RPMI8226 (cell line): ENCODE measurements around the gene SMARCE1.
A peak's percentile ranks its signal among the peaks of the same experiment; 100 is the strongest.
"Not testable (repeated sequence)": the region's sequence is repeated elsewhere in the genome, so short reads cannot be mapped to it uniquely, and the experiment has no call there.

Experiments
- DNase-seq: peaks from one replicate; pipeline ENCODE4 v3.0.0-alpha.2; 2015

SMARCE1 gene

GRCh38 chr17:40608061-40608581, 39.5 kb downstream of the SMARCE1 start:
- no peak for DNase-seq

- DNase-seq = no peak
Observed at GRCh38 chr17:40607641-40608040, 40.0 kb downstream of the SMARCE1 start.

GRCh38 chr17:40606548-40607353, 40.9 kb downstream of the SMARCE1 start:
- DNase-seq = no peak

GRCh38 chr17:40605306-40605705, 42.3 kb downstream of the SMARCE1 start:
- no peak for DNase-seq

GRCh38 chr17:40604327-40605080, 43.1 kb downstream of the SMARCE1 start:
- no peak for DNase-seq

- DNase-seq = no peak
Observed at GRCh38 chr17:40602445-40603443, 44.9 kb downstream of the SMARCE1 start.

- no peak for DNase-seq
Observed at GRCh38 chr17:40600486-40601046, 47.1 kb downstream of the SMARCE1 start.

GRCh38 chr17:40599468-40599763, 48.2 kb downstream of the SMARCE1 start:
- DNase-seq = no peak

GRCh38 chr17:40598619-40599467, 48.8 kb downstream of the SMARCE1 start:
- peak; percentile 39 for DNase-seq

- DNase-seq = no peak
Observed at GRCh38 chr17:40598301-40598618, 49.4 kb downstream of the SMARCE1 start.

- DNase-seq = no peak
Observed at GRCh38 chr17:40597556-40598300, 49.9 kb downstream of the SMARCE1 start.

- DNase-seq = no peak
Observed at GRCh38 chr17:40597156-40597555, 50.5 kb downstream of the SMARCE1 start.

GRCh38 chr17:40596261-40596919, 51.2 kb downstream of the SMARCE1 start:
- no peak for DNase-seq

GRCh38 chr17:40590742-40591141, 56.9 kb downstream of the SMARCE1 start:
- no peak for DNase-seq

- DNase-seq = no peak
Observed at GRCh38 chr17:40588552-40588951, 59.1 kb downstream of the SMARCE1 start.

- not testable (repeated sequence) for DNase-seq
Observed at GRCh38 chr17:40586264-40586663, 61.4 kb downstream of the SMARCE1 start.

- DNase-seq = not testable (repeated sequence)
Observed at GRCh38 chr17:40584950-40585349, 62.7 kb downstream of the SMARCE1 start.

- DNase-seq = peak; percentile 94
Observed at GRCh38 chr17:40582328-40582901, 65.2 kb downstream of the SMARCE1 start.

- DNase-seq = no peak
Observed at GRCh38 chr17:40580140-40580539, 67.5 kb downstream of the SMARCE1 start.

GRCh38 chr17:40579471-40579870, 68.1 kb downstream of the SMARCE1 start:
- no peak for DNase-seq
